Stimulated activated CD4-positive, alpha-beta T cell treated with anti-CD3 and anti-CD28 coated beads, Interleukin-1b, Interleukin-23, amount 100 ng/mL, for 48 hours (primary cell): Measurements from ENCODE around the gene LRRC27.
A peak's percentile ranks its signal among the peaks of the same experiment; 100 is the strongest.

ENCODE experiments used
- DNase-seq: peaks from one replicate; pipeline ENCODE4 v3.0.0-alpha.2; 2020

The LRRC27 gene

GRCh38 chr10:132392811-132393694 lies 61.1 kb downstream of the LRRC27 start:
- DNase-seq = no peak

GRCh38 chr10:132393695-132394181 lies 61.7 kb downstream of the LRRC27 start:
- no peak for DNase-seq

DNA sequence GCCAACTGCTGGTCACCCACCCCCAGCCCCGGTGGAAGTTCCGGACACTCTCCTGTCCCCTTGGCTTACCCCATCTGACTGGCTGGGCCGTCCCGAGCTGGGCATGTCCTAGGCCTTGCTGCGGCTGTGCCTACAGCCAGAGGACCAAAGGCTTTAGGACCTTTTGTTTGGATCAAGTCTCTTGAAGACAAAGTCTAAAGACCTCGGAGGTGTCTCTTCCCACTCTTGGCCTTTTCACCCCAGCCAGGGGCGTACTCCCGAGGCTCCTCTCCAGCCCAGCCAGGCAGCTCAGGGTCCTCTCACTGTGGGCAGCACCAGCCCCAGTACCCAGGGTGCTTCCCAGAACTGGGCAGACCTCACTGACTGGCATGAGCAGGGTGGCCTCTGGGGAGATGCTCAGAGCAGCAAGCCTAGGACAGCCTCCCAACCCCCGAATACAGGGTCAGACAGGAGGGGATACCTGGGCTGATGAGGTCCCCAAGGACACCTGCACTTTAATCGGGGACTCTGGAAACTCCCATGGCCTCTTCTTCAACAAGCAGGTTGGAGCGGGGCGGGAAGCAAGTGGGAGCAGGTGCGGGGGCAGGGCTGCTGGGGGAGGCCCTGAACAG lies 62.3 kb downstream of the LRRC27 start:
- DNase-seq = no peak

DNA sequence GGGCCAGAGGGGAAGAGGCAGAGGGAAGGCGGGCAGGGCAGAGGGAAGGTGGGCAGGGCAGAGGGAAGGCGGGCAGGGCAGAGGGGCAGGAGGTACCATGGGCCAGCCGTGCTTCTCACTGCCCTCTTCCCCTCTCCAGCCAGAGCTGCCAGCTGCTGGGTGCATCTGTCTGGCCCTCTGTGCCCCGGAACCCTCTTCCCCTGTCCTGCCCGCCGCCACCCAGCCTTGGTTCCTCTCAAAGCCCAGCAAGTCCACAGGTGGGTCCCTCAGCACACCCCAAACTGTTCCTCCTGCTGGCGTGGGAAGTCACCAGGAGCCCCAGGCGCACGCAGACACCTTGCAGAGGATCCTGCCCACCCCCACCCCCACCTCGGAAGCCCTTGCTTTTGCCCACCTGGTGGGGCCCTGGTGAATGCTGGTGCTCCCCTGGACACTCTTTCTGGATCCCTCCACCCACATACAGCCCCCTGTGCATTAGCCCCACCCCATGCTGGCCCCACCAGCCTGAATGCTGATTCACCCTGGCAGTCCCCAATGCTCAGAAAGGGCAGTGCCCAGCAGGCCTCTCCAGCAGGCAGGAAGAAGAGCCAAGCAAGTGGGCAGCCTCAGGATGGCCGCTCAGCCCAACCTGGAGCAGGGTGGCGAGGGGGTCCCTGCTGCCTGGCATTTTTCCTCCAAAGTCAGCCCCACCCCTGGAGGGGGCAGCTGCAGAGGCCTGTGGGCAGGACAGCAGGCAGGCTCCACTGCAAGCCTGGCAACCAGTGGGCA lies 63.1 kb downstream of the LRRC27 start:
- no peak for DNase-seq

DNA sequence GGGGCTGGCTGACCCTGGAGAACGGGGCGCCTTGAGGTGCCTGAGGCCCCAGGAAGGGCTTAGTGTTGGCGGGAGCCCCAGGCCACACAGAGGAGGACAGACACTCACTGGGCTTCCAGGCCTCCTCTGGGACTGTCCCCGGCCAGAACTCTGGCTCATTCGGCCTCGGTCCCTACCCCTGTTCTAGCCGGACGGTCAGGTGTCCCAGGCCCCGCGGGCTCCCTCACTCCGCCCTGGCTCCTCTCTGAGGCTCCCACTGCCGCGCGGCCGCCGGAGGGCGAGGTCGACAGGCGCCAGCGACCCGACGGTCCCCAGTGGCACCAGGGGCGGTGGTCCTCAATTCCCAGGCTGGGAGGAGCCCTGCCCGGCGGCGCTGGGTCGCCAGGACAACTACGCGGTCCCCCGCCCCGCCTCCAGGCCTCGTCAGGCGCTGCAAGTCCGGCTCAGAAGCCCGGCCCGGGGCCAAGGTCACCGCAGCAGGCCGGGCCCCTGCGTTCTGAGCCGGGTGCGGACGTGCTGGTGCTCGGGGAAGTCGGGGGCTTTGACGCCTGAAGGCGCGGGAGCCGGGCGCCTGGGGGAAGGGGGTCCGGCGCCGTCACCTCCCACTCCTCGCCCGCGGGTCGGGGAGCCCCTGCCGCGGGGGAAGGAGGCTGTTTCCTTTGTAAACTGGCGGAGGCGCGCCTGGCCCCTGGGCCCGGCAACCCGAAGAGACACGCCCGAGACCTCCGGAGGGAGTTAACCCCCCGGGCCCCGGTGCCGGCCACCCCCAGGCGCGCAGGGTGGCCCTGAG lies 63.9 kb downstream of the LRRC27 start:
- DNase-seq = no peak

- DNase-seq = peak; percentile 56
These were observed 64.6 kb downstream of the LRRC27 start for GRCh38 chr10:132396494-132397035.

GRCh38 chr10:132397036-132397541 lies 65.1 kb downstream of the LRRC27 start, which contains the start of gene PWWP2B:
Gene PWWP2B (plus strand): TSS chr10:132397200. CDS start chr10:132397227, 27 bp downstream.
- DNase-seq = no peak

DNA sequence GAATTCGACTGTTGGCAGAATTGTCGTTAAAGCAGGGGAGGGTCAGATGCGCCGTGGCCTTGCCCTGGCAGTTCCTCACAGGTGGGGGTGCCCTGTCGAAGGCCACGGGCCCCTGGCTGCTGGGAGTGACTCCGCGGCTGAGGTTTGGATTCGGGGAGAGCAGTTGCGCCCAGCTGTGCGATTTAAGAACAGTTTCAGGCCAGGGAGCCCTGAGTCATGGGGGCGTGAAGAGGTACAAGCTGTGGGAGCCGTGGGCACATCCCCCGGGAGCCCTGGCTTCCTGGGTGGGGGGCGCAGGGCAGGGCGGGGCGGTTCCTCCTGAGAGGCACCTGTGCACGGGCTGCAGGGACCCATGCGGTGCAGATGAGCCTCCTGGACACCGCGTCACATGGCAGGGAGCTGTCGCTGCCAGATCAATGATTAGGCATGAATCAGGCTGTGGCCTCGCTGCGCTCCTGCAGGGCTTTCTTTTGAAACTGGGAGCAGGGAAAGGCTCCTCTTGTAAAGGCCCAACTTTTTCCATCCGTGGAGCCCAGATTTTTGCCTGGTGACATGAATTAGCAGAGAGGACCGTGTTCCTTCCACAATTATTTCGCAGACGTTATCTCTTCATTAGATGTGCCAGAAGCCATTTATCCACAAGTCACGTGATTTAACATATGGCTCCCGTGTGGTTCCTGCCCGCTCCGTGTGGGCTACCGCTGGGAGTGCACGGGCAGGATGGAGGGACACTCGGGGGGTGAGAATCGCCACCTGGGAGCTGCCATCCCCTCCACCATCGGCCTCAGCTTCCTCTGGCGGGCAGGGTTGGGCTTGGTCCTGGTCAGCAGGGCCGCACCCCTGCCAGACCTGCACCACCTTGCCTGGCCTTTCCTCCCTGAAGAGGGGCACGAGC lies 65.9 kb downstream of the LRRC27 start:
- peak; percentile 47 for DNase-seq

GRCh38 chr10:132398566-132398991 lies 66.6 kb downstream of the LRRC27 start:
- no peak for DNase-seq

DNA sequence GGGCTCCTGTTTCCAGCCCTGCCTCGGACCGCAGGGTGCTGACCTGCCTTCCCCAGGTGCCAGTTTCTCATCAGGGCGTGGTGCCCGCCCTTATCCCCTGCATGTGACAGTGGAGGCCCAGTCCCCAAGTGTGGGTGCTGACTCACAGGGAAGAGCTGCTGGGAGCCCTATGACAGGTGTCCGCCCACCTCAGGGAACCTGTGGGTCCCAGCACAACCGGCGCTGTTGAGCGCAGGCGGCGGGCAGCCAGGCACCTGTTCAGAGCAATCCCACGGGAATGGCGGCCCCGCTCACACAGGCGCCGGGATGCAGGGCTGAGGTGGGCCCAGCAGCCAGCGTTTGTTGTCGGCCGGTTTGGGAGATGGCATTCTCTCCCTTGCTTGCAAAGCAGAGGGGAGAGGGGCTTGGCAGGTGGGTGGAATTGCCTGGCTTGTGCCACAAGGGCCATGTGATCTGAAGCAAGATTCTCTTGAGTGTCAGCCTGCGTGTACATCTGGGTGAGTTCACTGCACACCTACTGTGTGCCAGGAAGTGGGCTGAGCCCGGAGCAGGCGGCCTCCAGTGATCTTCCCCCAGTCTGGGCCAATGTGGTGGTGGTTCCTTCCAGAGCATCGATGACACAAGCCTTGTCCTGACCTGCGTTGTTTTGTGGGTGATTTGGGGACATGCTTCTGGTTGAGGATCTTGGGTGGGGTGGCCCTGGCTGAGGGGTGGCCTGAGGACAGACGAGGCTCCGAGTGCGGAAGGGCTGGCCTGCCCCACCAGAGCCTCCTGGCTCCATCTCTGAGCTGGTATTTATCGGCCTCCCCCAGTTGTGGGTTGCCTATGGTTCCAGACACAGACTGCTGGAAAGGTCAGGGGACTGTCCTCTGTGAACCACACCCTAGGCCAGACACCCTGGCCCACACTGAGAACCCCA lies 67.4 kb downstream of the LRRC27 start:
- DNase-seq = no peak

DNA sequence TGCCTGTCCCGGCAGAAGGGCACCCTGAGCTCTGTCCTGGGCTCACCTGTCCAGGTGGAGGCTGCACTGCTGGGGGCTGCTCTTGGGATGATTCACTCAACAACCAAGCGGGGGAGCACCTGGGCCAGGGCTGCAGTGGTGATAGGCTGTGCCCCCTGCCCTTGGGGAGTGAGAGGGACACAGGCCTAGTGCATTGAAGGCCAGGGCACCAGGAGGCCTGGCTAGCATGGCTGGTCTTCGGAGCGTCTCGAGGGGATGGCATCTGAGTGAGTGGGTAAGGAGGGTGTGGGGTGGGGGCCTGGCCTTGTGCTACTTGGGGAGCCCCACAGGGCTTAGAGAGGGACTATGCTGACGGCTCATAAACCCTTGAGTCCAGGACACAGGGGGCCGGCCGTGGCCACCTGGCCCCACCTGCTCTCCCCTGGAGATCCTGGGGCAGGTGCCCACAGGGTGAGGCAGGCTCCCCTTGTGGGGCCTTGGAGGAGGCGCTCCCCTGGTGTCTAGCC lies 68.1 kb downstream of the LRRC27 start:
- no peak for DNase-seq

GRCh38 chr10:132400547-132401151 lies 68.7 kb downstream of the LRRC27 start:
- no peak for DNase-seq

DNA sequence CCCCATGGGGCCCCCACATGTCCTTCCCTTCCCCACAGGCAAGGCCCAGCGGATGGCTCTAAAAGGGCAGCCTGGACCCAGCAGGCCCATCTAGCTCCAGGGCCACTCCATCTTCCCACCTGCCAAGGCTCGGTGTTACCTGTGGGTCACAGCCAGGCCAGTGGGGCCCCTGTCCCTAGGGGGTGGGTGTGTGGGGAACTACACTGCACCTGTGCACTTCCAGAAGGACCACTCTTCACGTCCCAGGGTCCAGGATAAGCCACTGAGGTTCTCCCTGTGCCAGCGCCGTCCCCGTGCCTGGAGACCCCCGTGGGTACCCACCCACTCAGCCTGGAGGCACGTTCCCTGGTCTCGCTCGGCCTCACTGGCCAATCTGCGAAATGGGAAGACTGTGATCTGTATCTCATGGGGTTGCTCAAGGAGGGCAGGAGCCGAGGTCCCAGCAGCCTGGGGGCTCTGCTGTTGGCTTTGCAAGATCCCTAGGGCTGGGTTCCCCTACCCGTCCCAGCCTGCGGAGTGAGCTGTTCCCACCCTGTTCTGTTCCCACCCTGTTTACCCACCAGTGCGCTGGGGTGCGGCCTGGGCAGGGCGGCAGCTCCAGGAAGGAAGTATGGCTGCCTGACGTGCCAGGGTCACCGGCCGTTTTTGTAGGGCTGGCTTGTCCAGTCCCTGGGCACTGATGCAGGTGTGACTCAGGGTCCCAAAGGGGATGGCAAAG lies 69.6 kb downstream of the LRRC27 start:
- no peak for DNase-seq

GRCh38 chr10:132402781-132403241 lies 70.8 kb downstream of the LRRC27 start:
- DNase-seq = no peak

- DNase-seq = no peak
These were observed 71.6 kb downstream of the LRRC27 start for GRCh38 chr10:132403511-132404168.

GRCh38 chr10:132404169-132404880 lies 72.3 kb downstream of the LRRC27 start:
- no peak for DNase-seq

GRCh38 chr10:132404911-132405462 lies 73.0 kb downstream of the LRRC27 start:
- no peak for DNase-seq
